ENCODE data around the gene PCDHGA8. TPM values are rescaled to one million over a fixed set of nuclear protein-coding genes. Genes with fewer than 3 reads are reported as not detected.

Gene PCDHGA8
- total RNA-seq, 1 experiment from 2014 or later, result 0.18 TPM

GRCh38 chr5:141399555-141400258 is 7.3 kb downstream of the PCDHGA8 start:
- Histone ChIP-seq H3K27me3 (ENCODE audit: control insufficient read depth, insufficient read depth, low read length) (no peaks in the 10 kb centered on the region; the same call in 1 of the 2 replicates), H3K4me1 (ENCODE audit: control insufficient read depth, insufficient read depth, low read length) (no peaks in the 10 kb centered on the region), H3K27ac (ENCODE audit: low read length) (no peak overlapping the region), H3K9me3 (ENCODE audit: control insufficient read depth, insufficient read depth, low read depth, low read length) (no peaks in the 10 kb centered on the region), H3K4me3 (ENCODE audit: low read depth in 2 of 2, low read length in 2 of 2) (no peak overlapping the region), H3K36me3 (ENCODE audit: control insufficient read depth, insufficient read depth, low read length) (no peaks in the 10 kb centered on the region)
- intact Hi-C loops (cut with micrococcal nuclease; ENCODE audit: unreplicated experiment), result no loop called here
- no TSS peak for BruUV-seq (replicated peaks)
- ChIA-PET POLR2A (no interaction called here), CTCF (no interaction called here)
- ATAC-seq (no peak), DNase-seq (ENCODE audit: low read depth, low spot score) (no peak)
- TF ChIP-seq REST (IDR thresholded peaks at IDR 0.05; ENCODE audit: insufficient read depth in 1 of 2, low read depth in 2 of 2, low read length in 1 of 2) (no peak), POLR2AphosphoS5 (IDR thresholded peaks at IDR 0.05; ENCODE audit: low read depth, low read length) (no peak), TCF7L2 (IDR thresholded peaks at IDR 0.05; ENCODE audit: low read depth, low read length) (no peak), SIN3A (IDR thresholded peaks at IDR 0.05; ENCODE audit: borderline replicate concordance, insufficient read depth, low read depth, low read length) (no peak)
- TF ChIP-seq, protein P1, sequence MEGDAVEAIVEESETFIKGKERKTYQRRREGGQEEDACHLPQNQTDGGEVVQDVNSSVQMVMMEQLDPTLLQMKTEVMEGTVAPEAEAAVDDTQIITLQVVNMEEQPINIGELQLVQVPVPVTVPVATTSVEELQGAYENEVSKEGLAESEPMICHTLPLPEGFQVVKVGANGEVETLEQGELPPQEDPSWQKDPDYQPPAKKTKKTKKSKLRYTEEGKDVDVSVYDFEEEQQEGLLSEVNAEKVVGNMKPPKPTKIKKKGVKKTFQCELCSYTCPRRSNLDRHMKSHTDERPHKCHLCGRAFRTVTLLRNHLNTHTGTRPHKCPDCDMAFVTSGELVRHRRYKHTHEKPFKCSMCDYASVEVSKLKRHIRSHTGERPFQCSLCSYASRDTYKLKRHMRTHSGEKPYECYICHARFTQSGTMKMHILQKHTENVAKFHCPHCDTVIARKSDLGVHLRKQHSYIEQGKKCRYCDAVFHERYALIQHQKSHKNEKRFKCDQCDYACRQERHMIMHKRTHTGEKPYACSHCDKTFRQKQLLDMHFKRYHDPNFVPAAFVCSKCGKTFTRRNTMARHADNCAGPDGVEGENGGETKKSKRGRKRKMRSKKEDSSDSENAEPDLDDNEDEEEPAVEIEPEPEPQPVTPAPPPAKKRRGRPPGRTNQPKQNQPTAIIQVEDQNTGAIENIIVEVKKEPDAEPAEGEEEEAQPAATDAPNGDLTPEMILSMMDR (IDR thresholded peaks at IDR 0.05), result no peak
- in situ Hi-C loops (cut with HindIII; ENCODE audit: low pct_unique_long_range_greater_than_20kb, low sequenced_read_pairs), result no loop called here

DNA sequence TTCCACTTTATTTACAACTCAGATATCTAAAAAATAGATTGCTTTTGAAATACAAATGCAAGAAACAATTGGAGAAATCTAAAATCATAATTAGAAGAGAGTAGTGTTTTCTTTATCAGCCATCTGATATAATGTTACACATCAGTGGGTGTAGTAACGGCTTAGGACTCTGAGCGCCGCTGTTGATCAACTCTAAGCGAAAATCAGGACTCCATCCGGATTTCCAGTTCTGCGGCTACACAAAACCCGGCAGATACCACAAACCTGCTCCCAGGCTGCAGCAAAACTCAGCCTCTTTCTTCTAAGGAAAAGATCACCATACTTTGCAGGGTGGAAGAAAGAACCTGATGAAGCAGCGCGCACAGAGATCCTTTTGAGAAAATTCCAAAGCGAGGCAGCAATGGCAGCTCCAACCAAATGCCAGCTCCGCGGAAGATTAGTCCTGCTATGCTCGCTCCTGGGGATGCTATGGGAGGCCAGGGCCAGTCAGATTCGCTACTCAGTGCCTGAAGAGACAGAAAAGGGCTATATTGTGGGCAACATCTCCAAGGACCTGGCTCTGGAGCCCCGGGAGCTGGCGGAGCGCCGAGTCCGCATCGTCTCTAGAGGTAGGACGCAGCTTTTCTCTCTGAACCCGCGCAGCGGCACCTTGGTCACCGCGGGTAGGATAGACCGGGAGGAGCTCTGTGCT is 10.3 kb downstream of the PCDHGA8 start, which contains the start of gene PCDHGA9:
TSS of gene PCDHGA9 (plus strand) at position 226 of the 691 bp plus-strand sequence. CDS start at position 401, 175 bp downstream.
- BruUV-seq (replicated peaks), result no TSS peak
- in situ Hi-C loops (cut with HindIII; ENCODE audit: low pct_unique_long_range_greater_than_20kb, low sequenced_read_pairs), result no loop called here
- intact Hi-C loops (cut with micrococcal nuclease; ENCODE audit: unreplicated experiment), result no loop called here
- no peaks in the 10 kb centered on the region for H3K9me3 ChIP-seq (ENCODE audit: control insufficient read depth, insufficient read depth, low read depth, low read length)
- H3K4me1 ChIP-seq (ENCODE audit: control insufficient read depth, insufficient read depth, low read length), result no peaks in the 10 kb centered on the region
- TF ChIP-seq TCF7L2 (IDR thresholded peaks at IDR 0.05; ENCODE audit: low read depth, low read length), result no peak
- TF ChIP-seq, protein P1 (IDR thresholded peaks at IDR 0.05), result peak; percentile 20; the same call in 1 of the 2 replicates
- ChIA-PET POLR2A (no interaction called here), CTCF (interaction anchor here (0.8 kb wide), 1 partner anchor 11 kb away, joined by 3 read pairs; no protein-coding TSS in a partner anchor)
- no peak within 1 kb of the TSS for H3K27ac ChIP-seq (ENCODE audit: low read length)
- DNase-seq (ENCODE audit: low read depth, low spot score), result no peak
- H3K4me3 ChIP-seq (ENCODE audit: low read depth in 2 of 2, low read length in 2 of 2), result no peak within 1 kb of the TSS
- H3K36me3 ChIP-seq (ENCODE audit: control insufficient read depth, insufficient read depth, low read length), result no peaks in the 10 kb centered on the region
- no peaks in the 10 kb centered on the region for H3K27me3 ChIP-seq (ENCODE audit: control insufficient read depth, insufficient read depth, low read length)
- ATAC-seq, result no peak

Measured in Panc1 (cell line).